Pancreas (tissue), 10 donors: Measurements from ENCODE around the gene GNPAT. TPM values are rescaled to one million over a fixed set of nuclear protein-coding genes. Genes with fewer than 3 reads are reported as not detected.

ENCODE experiments used
- ATAC-seq, 4 donors: fragments of 200-7000 bp; cut with Tn5 transposase; one replicate each; pipeline versions ENCODE4 v1.8.0 to v1.9.1; 2020; ENCODE audit warnings: mild to moderate bottlenecking in 4 of 4, moderate library complexity in 4 of 4
- DNase-seq, 6 donors: peaks; one replicate each; pipeline ENCODE4 v3.0.0-alpha.2; 2020
- FAIRE-seq: peaks from 2 replicates; lab custom pipeline; 2012; peaks lifted over from hg19 to GRCh38; lab: Jason Lieb, UNC
- H3K27ac ChIP-seq, 4 donors: fragments of 200-600 bp; sonication (generic); 1 replicate in 3 of 4; 2 replicates in 1 of 4; pipeline versions ENCODE4 v1.5.0 to v1.8.0; 2020
- H3K27me3 ChIP-seq, 4 donors: fragments of 200-600 bp; one replicate each; pipeline ENCODE4 v1.8.0; 2021
- H3K36me3 ChIP-seq, 3 donors: fragments of 200-600 bp; sonication (generic) in 1 of 3; one replicate each; pipeline versions ENCODE4 v1.5.0 to v1.8.0; 2020 to 2021
- H3K4me1 ChIP-seq, 3 donors: fragments of 200-600 bp; one replicate each; pipeline ENCODE4 v1.8.0; 2021
- H3K4me3 ChIP-seq, 4 donors: fragments of 200-600 bp; sonication (generic) in 2 of 4; one replicate each; pipeline versions ENCODE4 v1.5.0 to v1.8.0; 2020 to 2021
- H3K9me3 ChIP-seq, 4 donors: fragments of 200-600 bp; one replicate each; pipeline ENCODE4 v1.8.0; 2021
- WGBS, 2 donors: extraction: QIAGEN DNeasy Blood & Tissue Kit; methylation state at CpG; one replicate each; pipeline ENCODE4 v1.1.7; 2013; 5-methylcytosine and 5-hydroxymethylcytosine counted together
- intact Hi-C, 3 donors: fragments of 100-400 bp; cut with DNase I; formaldehyde crosslinking; loops; one replicate each; pipeline versions ENCODE4 v1.11.1 to v1.14.2; 2022
- polyA plus RNA-seq, 2 donors: library from polyadenylated mRNA; stranded (reverse); fragments of 200-250 nt; gene quantifications; one replicate each; pipeline ENCODE4 v1.2.3, GENCODE V29; 2013
- total RNA-seq, 6 donors: library from RNA; stranded (reverse); fragmentation: NEBNext Ultra II Directional in 4 of 6; extraction: Animal tissue kit (Norgen Biotek cat#: 25700) in 4 of 6; gene quantifications; one replicate each; pipeline versions ENCODE4 v1.2.1 to v1.2.4, GENCODE V29; 2021 to 2023
- TF ChIP-seq, protein P1 (sequence below), 4 donors: fragments of 200-600 bp; sonication (generic) in 3 of 4; IDR thresholded peaks; one replicate each; pipeline versions ENCODE4 v1.5.0 to v1.8.0; 2021; ENCODE audit warnings: antibody characterized with exemption in 4 of 4
- donor health status: healthy with polysubstance abuse.
- donor health status: DM: no; HTN: no; CAD: no; lungs with moderate emphysema.
- donor health status: DM: no; HTN: no; CAD: no.
- donor health status: control.
- donor health status: control.
- donor health status: Bipolar disorder and iron deficiency.
- donor health status: DM: yes; HTN: yes; CAD: no.
- donor health status: DM: no; HTN: no; CAD: no.
- donor health status: DM: no; HTN: no; CAD: no.
- donor health status: DM: yes; HTN: yes; CAD: no.

The GNPAT gene
- total and polyA plus RNA-seq, 8 donors: 17.4 to 34.4 (median 21.7) TPM

- Histone ChIP-seq H3K4me3 (no peak overlapping the region), H3K4me1 (no peaks in the 10 kb centered on the region), H3K27me3 (no peaks in the 10 kb centered on the region), H3K36me3 (no peaks in the 10 kb centered on the region), H3K9me3 (no peaks in the 10 kb centered on the region), H3K27ac (no peak overlapping the region)
- TF ChIP-seq, protein P1, sequence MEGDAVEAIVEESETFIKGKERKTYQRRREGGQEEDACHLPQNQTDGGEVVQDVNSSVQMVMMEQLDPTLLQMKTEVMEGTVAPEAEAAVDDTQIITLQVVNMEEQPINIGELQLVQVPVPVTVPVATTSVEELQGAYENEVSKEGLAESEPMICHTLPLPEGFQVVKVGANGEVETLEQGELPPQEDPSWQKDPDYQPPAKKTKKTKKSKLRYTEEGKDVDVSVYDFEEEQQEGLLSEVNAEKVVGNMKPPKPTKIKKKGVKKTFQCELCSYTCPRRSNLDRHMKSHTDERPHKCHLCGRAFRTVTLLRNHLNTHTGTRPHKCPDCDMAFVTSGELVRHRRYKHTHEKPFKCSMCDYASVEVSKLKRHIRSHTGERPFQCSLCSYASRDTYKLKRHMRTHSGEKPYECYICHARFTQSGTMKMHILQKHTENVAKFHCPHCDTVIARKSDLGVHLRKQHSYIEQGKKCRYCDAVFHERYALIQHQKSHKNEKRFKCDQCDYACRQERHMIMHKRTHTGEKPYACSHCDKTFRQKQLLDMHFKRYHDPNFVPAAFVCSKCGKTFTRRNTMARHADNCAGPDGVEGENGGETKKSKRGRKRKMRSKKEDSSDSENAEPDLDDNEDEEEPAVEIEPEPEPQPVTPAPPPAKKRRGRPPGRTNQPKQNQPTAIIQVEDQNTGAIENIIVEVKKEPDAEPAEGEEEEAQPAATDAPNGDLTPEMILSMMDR (IDR thresholded peaks at IDR 0.05): no peak
- 50 to 54% methylated on average over 8 of the region's 8 CpGs for WGBS, 2 donors
- FAIRE-seq (no peak), DNase-seq (no peak), ATAC-seq (no peak)
- intact Hi-C loops: loop anchor here in 2 of 3 donors (5.0 to 10.0 kb wide), 2 partner anchors 292 to 410 kb away; no protein-coding TSS in a partner anchor
Measured at GRCh38 chr1:231206856-231207255, 34.2 kb upstream of the GNPAT start.

GRCh38 chr1:231207437-231207836 lies 33.6 kb upstream of the GNPAT start:
- WGBS, 2 donors: 73 to 83% methylated on average over 3 of the region's 3 CpGs
- no peaks in the 10 kb centered on the region for H3K9me3 ChIP-seq
- H3K27me3 ChIP-seq: no peaks in the 10 kb centered on the region
- FAIRE-seq (no peak), DNase-seq (no peak), ATAC-seq (no peak)
- H3K27ac ChIP-seq: no peak overlapping the region
- no peak overlapping the region for H3K4me3 ChIP-seq
- no peaks in the 10 kb centered on the region for H3K36me3 ChIP-seq
- no peaks in the 10 kb centered on the region for H3K4me1 ChIP-seq
- intact Hi-C loops: loop anchor here in 2 of 3 donors (5.0 to 10.0 kb wide), 2 partner anchors 293 to 410 kb away; no protein-coding TSS in a partner anchor
- TF ChIP-seq, protein P1 (IDR thresholded peaks at IDR 0.05): no peak

DNA sequence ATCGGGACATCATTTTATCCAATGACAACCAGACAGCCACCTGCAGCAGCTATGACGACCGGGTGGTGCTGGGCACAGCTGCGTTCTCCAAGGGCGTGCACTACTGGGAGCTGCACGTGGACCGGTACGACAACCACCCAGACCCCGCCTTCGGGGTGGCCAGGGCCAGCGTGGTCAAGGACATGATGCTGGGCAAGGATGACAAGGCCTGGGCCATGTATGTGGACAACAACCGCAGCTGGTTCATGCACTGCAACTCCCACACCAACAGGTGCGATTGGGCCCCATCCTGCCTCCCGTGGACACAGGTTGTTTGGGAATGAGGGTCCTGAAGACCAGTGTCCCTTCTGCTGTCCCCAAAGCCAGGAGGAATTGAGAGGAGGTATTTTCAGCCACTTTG lies 32.0 kb upstream of the GNPAT start:
- Histone ChIP-seq H3K27me3 (no peaks in the 10 kb centered on the region), H3K4me1 (no peaks in the 10 kb centered on the region), H3K4me3 (no peak overlapping the region), H3K27ac (no peak overlapping the region), H3K9me3 (no peaks in the 10 kb centered on the region), H3K36me3 (no peaks in the 10 kb centered on the region)
- DNase-seq (no peak), ATAC-seq (no peak), FAIRE-seq (no peak)
- WGBS, 2 donors: 80 to 82% methylated on average over 14 of the region's 14 CpGs
- intact Hi-C loops: loop anchor here in 2 of 3 donors (5.0 to 10.0 kb wide), 2 partner anchors 294 to 412 kb away; no protein-coding TSS in a partner anchor
- TF ChIP-seq, protein P1 (IDR thresholded peaks at IDR 0.05): no peak

- DNase-seq (no peak), ATAC-seq (no peak), FAIRE-seq (no peak)
- intact Hi-C loops: loop anchor here in 2 of 3 donors (5.0 to 10.0 kb wide), 2 partner anchors 295 to 412 kb away; no protein-coding TSS in a partner anchor
- WGBS, 2 donors: 65 to 75% methylated on average over 5 of the region's 5 CpGs
- H3K27me3 ChIP-seq: no peaks in the 10 kb centered on the region
- no peak overlapping the region for H3K27ac ChIP-seq
- no peaks in the 10 kb centered on the region for H3K9me3 ChIP-seq
- no peak overlapping the region for H3K4me3 ChIP-seq
- H3K4me1 ChIP-seq: no peaks in the 10 kb centered on the region
- TF ChIP-seq, protein P1 (IDR thresholded peaks at IDR 0.05): no peak
- H3K36me3 ChIP-seq: no peaks in the 10 kb centered on the region
Measured at GRCh38 chr1:231209531-231209930, 31.5 kb upstream of the GNPAT start.

DNA sequence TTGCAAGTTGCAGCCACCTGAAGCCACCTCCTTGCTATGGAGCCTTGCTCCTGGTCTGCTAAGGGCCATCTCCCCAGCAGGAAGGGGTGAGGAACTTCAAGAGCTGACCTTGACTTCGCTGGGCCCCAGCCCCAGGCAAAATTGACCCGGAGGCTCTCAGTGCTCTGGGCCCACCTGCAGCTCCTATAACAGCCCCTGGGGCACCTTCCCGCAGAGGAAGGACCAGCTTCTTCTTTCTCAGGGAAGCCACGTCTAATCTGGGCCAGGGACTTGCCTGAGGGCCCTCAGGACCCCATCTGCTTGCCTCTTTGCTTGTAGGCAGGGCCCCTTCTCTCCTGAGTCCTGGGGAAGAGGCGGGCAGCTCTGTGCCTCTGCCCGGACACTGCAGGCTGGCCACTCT lies 30.9 kb upstream of the GNPAT start:
- FAIRE-seq: no peak
- H3K4me3 ChIP-seq: no peak overlapping the region
- no peak for DNase-seq

More for the DNA sequence above, 30.9 kb upstream of the GNPAT start:
- H3K4me1 ChIP-seq: no peaks in the 10 kb centered on the region
- TF ChIP-seq, protein P1 (IDR thresholded peaks at IDR 0.05): no peak
- no peak overlapping the region for H3K27ac ChIP-seq
- H3K27me3 ChIP-seq: no peaks in the 10 kb centered on the region
- WGBS, 2 donors: 76 to 80% methylated on average over 6 of the region's 6 CpGs
- ATAC-seq: no peak
- H3K9me3 ChIP-seq: no peaks in the 10 kb centered on the region
- intact Hi-C loops: loop anchor here (5.0 to 10.0 kb wide), 3 partner anchors 288 to 415 kb away; no protein-coding TSS in a partner anchor
- no peaks in the 10 kb centered on the region for H3K36me3 ChIP-seq
